ENCODE measurements around the gene NFX1.

DNA sequence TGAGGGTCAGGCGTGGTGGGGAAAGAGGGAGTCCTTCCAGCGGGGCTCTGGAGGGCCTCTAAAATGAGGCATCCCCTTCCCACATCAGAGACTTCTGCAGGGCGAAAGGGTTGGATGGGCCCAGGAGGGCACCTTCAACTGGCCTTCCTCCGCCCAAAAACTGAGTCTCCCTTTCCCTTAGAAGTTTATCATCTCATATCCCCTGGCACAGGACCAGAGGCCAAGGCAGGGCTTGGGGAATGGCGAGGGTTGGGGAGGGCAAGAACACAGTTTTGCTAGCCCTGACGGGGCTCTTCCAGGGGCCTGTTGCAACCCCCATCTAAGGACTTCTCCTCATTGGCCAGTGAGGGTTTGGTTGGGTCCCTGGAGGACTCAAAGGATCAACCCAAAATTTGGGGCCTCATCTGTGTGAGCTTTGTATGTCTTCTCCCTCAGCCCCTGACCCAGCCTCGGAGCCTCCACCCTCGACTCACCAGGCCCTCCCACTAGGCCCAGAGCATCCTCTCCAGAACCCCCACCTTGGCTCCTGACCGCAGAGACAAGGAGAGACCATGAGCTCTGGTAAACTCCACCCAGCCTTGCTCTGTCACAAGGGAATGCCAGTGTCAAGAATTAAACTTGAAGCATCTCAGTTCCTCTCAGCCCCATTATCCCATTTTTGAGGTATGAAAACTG, 87.9 kb downstream of the NFX1 start:
- TF ChIP-seq EP300 (IDR thresholded peaks at IDR 0.05) (no peak), POLR2A (IDR thresholded peaks at IDR 0.05) (no peak), POLR2AphosphoS5 (IDR thresholded peaks at IDR 0.05) (no peak)
- TF ChIP-seq, protein P1, sequence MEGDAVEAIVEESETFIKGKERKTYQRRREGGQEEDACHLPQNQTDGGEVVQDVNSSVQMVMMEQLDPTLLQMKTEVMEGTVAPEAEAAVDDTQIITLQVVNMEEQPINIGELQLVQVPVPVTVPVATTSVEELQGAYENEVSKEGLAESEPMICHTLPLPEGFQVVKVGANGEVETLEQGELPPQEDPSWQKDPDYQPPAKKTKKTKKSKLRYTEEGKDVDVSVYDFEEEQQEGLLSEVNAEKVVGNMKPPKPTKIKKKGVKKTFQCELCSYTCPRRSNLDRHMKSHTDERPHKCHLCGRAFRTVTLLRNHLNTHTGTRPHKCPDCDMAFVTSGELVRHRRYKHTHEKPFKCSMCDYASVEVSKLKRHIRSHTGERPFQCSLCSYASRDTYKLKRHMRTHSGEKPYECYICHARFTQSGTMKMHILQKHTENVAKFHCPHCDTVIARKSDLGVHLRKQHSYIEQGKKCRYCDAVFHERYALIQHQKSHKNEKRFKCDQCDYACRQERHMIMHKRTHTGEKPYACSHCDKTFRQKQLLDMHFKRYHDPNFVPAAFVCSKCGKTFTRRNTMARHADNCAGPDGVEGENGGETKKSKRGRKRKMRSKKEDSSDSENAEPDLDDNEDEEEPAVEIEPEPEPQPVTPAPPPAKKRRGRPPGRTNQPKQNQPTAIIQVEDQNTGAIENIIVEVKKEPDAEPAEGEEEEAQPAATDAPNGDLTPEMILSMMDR (IDR thresholded peaks at IDR 0.05) = no peak

Measured in upper lobe of left lung (tissue), 4 donors.